ENCODE measurements around the gene GZMB. TPM values are rescaled to one million over a fixed set of nuclear protein-coding genes. Genes with fewer than 3 reads are reported as not detected.

The GZMB gene
- total and polyA plus RNA-seq, 2 of the 13 experiments (the other 11 are each of a cell fraction or from before 2014, with no cell fraction given): 0.12 TPM; not detected in 1

GRCh38 chr14:24597403-24597802 lies 36.6 kb downstream of the GZMB start:
- no peaks in the 10 kb centered on the region for H3K4me1 ChIP-seq (ENCODE audit: insufficient read depth, low read length)
- DNase-seq (ENCODE audit: low spot score): no peak
- H3K9ac ChIP-seq (ENCODE audit: insufficient read depth, low read depth, low read length): no peak overlapping the region
- TF ChIP-seq MED13 (CRISPR knock-in tag; IDR thresholded peaks at IDR 0.05) (no peak), UBTF (CRISPR knock-in tag; IDR thresholded peaks at IDR 0.05) (no peak), SOX6 (IDR thresholded peaks at IDR 0.05) (peak; percentile 69; the same call in 1 of the 2 replicates), SOX6 (CRISPR knock-in tag; IDR thresholded peaks at IDR 0.05) (no peak), CHCHD3 (CRISPR knock-in tag; IDR thresholded peaks at IDR 0.05) (no peak), ZFP36 (IDR thresholded peaks at IDR 0.05; ENCODE audit: borderline replicate concordance, low read depth, low read length, partially characterized antibody) (no peak), ZNF704 (CRISPR knock-in tag; IDR thresholded peaks at IDR 0.05; ENCODE audit: borderline replicate concordance) (no peak), PHB2 (IDR thresholded peaks at IDR 0.05; ENCODE audit: partially characterized antibody) (peak; percentile 78), ZNF101 (CRISPR knock-in tag; IDR thresholded peaks at IDR 0.05; ENCODE audit: borderline replicate concordance, low read depth) (no peak), ZNF512 (CRISPR knock-in tag; IDR thresholded peaks at IDR 0.05) (no peak), ATF7-NPFF (CRISPR knock-in tag; IDR thresholded peaks at IDR 0.05; ENCODE audit: low read depth) (no peak), HOXD1 (CRISPR knock-in tag; IDR thresholded peaks at IDR 0.05) (no peak), ATF6 (CRISPR knock-in tag; conservative IDR thresholded peaks at IDR 0.05) (no peak)
- in situ Hi-C loops (cut with HindIII; ENCODE audit: extremely low pct_ligation_motif_present, low pct_unique_long_range_greater_than_20kb): no loop called here
- no peak overlapping the region for H3K4me2 ChIP-seq (ENCODE audit: low read depth, low read length)
- ATAC-seq: no peak
- CTCF ChIA-PET (ENCODE audit: low intra/inter-chr PET ratio, low total read pairs): no interaction called here
- no peak overlapping the region for H2AFZ ChIP-seq (ENCODE audit: low read length)
- H3K79me2 ChIP-seq (ENCODE audit: insufficient read depth, low read length): no peaks in the 10 kb centered on the region
- H3K27me3 ChIP-seq (ENCODE audit: control insufficient read depth in 1 of 2, insufficient read depth in 2 of 2, low read length in 2 of 2): no peaks in the 10 kb centered on the region; a peak in 1 of 5 replicates
- no peaks in the 10 kb centered on the region for H4K20me1 ChIP-seq (ENCODE audit: insufficient read depth, low read length)
- peaks cover 9% of the 10 kb centered on the region; the same call in 1 of the 2 replicates for H3K9me3 ChIP-seq (ENCODE audit: low read length)
- no peak overlapping the region for H3K4me3 ChIP-seq (replicated peaks in 1 of 3; ENCODE audit: insufficient read depth in 1 of 3, low read depth in 2 of 3, low read length in 3 of 3)
- POLR2A ChIA-PET: no interaction called here
- no peak overlapping the region for H3K27ac ChIP-seq (ENCODE audit: extremely low read length, insufficient read depth, low read length)
- H3K36me3 ChIP-seq (replicated peaks in 1 of 2; ENCODE audit: control insufficient read depth in 1 of 2, insufficient read depth in 2 of 2, low read length in 2 of 2): no peaks in the 10 kb centered on the region
- FAIRE-seq: no peak
- intact Hi-C loops (cut with micrococcal nuclease; ENCODE audit: unreplicated experiment): no loop called here
- no TSS peak for BruUV-seq (replicated peaks)
